HG02759 (cell line): ENCODE data around the gene RIMS3.

Source experiments
- ATAC-seq: cut with Tn5 transposase; IDR thresholded peaks from one replicate; pipeline ENCODE4 v1.9.1; 2021; ENCODE audit warnings: mild to moderate bottlenecking, moderate library complexity; ENCODE audit not compliant: unreplicated experiment

RIMS3 gene

GRCh38 chr1:40653851-40654537 lies 11.5 kb downstream of the RIMS3 start:
- ATAC-seq, result no peak

DNA sequence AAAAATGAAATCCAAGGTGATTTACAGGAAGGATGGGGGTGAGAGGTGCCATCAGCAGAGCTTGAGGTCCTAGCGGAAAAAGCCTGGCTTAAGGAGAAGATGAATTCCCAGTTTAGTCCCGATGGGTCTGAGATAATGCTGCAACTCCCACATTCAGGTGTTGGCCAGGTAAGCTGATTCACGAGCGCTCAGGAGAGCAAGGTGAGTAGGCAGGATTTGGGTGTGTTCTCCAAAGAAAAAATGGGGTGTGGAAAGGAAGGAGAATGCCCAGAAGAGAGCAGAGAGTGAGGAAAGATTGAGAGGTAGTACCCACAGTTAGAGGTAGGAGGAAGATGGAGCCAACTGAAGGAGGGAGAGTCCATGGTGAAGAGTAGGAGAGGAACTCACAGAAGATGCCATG lies 12.5 kb downstream of the RIMS3 start:
- no peak for ATAC-seq

GRCh38 chr1:40652468-40652867 lies 13.0 kb downstream of the RIMS3 start:
- no peak for ATAC-seq

DNA sequence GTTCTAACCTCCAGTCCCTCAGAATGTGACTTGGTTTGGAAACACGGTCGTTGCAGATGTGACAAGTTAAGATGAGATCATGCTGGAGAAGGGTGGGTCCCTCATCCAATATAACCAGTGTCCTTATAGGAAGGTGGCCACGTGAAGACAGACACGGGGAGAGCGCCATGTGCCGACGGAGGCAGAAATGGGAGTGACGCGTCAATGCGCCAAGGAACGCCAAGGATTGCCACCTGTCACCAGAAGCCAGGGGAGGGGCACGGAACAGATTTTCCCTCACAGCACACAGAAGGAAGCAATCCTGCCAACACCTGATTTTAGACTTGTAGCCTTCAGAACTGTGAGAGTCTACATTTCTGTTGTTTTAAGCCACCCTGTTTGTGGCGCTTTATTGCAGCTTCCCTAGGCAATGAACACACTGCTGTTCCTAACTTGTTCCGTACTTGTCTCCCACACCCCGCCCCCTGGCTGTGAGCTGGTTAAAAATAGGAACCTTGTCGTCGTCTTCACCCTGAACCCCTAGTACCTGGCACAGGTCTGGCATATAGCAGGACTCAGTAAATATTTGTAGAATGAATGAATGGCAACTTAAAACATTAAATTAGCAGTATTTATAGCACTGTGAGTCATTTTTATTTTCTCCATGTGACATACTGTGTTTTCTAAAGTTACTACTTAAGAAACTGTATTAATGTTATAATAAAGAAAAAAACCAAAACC lies 14.2 kb downstream of the RIMS3 start:
- ATAC-seq, result no peak

DNA sequence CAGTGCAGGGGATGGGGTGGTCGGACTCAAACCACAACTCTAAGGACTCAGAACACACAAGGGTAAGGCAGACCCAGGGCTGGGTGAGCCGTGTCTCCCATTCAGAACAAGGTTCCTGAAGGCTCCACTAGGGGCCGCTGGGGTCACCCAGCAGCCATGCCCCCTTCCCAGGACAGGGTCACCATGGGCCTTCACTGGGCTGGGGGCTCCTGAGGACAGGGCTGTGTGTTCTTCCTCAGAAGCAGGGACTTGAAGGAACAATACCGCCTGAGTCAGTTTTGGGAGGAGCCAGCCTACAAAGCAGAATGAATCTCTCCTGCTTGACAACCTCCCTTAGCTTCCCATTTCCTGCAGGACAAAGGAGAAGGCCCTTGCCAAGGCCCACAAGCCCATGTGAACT lies 15.4 kb downstream of the RIMS3 start:
- ATAC-seq, result no peak

- ATAC-seq, result no peak
Observed at GRCh38 chr1:40649592-40649930, 15.9 kb downstream of the RIMS3 start.

GRCh38 chr1:40648928-40649591 lies 16.4 kb downstream of the RIMS3 start:
- ATAC-seq, result no peak

GRCh38 chr1:40648200-40648599 lies 17.3 kb downstream of the RIMS3 start:
- ATAC-seq, result no peak

DNA sequence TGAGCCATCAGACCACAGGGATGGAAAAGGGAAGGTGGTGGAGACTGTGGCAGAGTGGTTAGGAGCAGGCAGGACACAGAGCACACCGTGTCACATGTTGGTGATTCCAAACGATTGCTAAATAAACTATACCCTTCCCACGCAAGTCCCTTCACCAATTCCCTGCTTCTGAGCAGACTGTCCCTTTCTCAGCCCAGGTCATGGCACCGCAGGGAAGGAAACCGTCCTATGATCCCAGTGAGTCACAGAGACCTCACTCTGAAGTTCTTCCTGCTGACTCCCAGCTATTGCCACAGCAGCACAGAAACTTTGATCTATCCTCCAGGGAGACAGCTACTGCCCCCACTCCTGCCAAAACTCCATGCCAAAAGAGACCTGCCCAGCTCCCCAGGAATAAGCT lies 19.2 kb downstream of the RIMS3 start:
- no peak for ATAC-seq

GRCh38 chr1:40645118-40645680 lies 20.3 kb downstream of the RIMS3 start:
- no peak for ATAC-seq

DNA sequence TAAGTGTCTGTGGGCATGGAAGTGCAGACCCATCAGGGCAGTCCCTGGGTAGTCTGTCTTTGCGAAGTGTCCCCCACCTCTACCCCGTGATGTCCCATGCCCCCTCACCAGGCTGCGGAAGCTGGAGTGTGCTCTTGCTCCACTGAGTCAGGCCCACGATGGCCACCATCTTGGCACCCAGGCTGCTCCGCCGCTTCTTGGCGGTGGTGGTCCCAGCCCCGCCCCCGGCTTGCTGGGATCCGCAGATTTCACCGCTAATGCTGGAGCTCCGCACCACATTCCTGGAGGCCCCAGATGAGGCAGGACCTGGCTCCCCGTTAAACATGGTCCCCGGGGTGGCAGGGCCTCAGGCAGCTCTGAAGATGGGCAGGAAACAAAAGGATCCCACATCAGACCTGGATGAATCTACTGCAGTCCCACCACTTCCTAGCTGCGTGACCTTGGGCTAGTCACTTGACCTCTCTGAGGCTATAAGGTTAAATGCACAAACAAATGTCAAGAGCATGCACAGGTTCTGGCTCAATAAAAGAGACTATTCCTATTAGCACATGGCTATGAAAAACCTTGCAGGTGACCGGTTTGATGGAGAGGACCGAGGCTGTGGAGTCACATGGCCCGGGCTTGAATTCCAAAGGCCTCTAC lies 23.8 kb downstream of the RIMS3 start:
- no peak for ATAC-seq

DNA sequence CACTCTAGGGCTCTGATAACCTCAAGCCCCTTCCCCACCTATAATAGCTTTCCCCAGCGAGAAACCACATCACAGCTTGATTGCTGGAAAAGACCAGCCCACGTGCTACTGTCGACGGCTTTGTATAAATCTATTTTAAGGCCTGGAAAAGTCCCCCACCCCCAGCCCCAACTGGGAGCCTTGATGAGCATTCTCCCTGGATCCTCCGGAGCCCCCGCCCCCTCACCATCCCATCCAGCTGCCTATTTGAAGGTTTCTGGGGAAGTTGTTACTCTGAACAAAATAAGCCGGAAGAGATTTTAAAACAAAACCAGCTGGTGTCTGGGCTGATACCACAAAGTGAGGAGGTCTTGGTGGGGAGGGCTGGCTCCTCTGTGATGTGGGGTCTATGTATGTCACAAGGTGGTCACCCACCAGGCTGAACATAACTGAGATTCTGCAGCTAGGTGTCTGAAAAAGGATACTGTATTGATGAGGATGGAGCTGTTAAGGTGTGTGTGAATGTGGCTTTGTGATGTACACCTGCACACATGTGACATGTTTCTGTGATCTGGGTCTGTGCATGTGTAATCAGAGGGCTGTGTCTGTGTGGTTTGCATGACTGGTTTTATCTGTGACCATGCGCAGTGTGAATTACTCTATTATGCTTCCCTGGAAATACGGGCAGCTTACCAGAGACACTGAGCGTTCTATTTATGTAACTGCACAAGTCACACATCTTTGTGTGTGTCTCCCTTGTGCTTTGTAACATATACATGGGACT lies 25.0 kb downstream of the RIMS3 start:
- no peak for ATAC-seq

DNA sequence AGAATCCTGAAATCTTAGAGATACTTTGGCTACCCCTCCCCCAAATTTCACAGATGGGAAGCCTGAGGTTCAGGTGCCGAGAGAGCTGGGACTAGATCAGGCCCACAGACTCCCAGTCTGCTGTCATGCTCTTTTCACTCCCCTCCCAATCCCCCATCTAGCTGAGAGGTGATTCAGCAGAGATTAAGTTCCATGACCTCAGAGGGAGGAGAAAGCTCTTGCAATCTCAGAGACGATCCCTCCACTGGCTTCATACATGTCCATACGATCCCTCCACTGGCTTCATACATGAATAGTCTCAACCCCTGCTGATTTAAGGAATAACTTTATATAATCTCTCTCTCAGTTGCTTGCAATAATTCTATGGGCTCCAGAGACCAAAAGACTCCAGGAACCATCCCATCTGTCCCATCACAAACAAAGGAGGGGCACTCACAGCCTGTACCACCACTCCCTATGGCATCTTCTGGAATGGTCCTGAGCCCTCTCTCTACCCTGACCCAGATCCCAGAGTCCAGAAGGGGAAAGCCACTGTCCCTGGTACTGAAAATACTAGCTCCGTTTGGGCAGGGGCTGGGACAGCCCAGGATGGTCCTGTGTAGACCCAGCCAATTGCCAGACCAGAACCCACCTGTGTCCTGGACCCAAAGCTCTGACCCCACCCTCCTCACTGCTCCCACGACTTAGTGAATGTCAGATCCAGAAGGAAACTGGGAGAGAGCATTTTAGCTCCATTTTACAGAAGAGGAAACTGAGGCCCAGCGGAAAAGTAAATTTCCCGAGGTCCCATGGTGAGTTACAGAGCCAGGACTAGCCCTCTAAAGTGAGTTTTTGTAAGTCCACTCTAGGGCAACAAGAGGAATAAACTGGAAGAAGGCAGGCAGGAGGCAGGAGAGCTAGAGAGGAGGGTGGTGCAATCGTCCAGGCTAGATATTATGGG lies 27.1 kb downstream of the RIMS3 start:
- no peak for ATAC-seq

- ATAC-seq, result no peak
Observed at GRCh38 chr1:40637470-40638007, 27.9 kb downstream of the RIMS3 start.

- ATAC-seq, result no peak
Observed at GRCh38 chr1:40636777-40637176, 28.7 kb downstream of the RIMS3 start.

GRCh38 chr1:40635763-40636500 lies 29.6 kb downstream of the RIMS3 start:
- no peak for ATAC-seq

DNA sequence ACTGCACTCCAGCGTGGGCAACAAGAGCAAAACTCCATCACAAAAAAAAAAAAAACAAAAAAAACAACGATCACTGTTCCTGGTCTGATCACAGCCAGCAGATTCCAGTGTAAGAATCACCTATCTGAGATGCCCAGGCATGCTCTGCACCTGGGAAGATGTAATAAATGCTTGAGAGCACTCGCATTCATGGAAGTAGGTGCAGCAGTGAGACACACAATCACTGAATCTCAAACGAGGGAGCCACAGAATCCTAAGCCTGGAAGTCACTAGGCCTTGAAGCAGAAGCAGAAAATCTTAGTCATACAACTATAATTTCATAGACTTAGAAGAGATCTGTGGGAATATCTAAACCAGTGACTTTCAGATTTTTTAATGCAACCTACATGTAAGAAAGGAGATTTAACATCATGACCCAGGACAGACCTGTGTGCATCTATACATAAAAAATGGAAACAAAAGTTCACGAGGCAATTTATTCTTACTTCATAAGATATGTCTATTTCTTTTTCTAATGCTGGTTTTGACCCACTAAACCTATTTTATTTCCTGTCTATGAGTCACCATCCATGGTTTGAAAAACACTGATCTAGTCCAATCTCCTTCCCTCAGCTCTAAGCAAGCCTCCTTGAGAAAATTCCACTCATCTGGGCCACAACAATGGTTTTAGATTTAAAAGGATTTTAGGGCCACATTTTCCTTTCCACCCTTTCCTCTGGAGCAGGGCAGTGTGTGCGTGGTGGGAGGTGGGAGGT lies 30.4 kb downstream of the RIMS3 start:
- no peak for ATAC-seq

DNA sequence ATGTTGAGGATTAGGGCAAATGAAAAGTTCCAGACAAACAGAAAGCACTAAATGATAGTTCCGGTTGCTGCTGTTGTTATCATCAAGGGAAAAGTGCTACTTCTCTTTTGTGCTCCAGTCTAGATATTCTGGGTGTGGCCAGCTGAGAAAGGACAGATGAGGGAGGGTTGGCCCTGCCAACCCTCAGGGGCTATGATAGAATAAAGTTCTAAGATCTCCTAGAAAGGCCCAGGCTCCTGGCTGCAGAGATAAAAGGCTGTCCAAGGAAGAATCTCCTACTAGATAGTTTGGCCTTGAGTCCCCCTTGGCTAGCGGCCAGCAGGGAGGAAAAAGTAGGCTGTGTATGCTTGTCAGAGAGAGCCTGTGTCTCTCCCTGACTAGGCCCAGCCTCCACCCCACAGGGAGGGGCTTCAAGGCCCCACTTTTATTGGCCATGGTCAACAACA lies 31.5 kb downstream of the RIMS3 start:
- no peak for ATAC-seq
